NCI-H2107 (cell line): Measurements from ENCODE around the gene TTPAL.

ENCODE experiments used
- DNase-seq: peaks from one replicate; lab custom pipeline; 2025; lab: John Stamatoyannopoulos, UW

The TTPAL gene

GRCh38 chr20:44442298-44443070 is 33.2 kb upstream of the TTPAL start:
- no peak for DNase-seq

GRCh38 chr20:44445742-44446710 is 29.6 kb upstream of the TTPAL start:
- no peak for DNase-seq

GRCh38 chr20:44447827-44448419 is 27.8 kb upstream of the TTPAL start:
- DNase-seq: no peak

GRCh38 chr20:44448753-44449546 is 26.7 kb upstream of the TTPAL start:
- no peak for DNase-seq

GRCh38 chr20:44449864-44450263 is 25.8 kb upstream of the TTPAL start:
- DNase-seq: no peak

- DNase-seq: no peak
Measured at GRCh38 chr20:44450281-44450889, 25.3 kb upstream of the TTPAL start.

- DNase-seq: no peak
Measured at GRCh38 chr20:44450903-44451450, 24.7 kb upstream of the TTPAL start.

- DNase-seq: no peak
Measured at GRCh38 chr20:44454306-44454963, 21.2 kb upstream of the TTPAL start.

- DNase-seq: no peak
Measured at GRCh38 chr20:44455126-44455525, 20.5 kb upstream of the TTPAL start.

GRCh38 chr20:44456611-44457010 is 19.1 kb upstream of the TTPAL start:
- DNase-seq: no peak

- DNase-seq: no peak
Measured at GRCh38 chr20:44457016-44457415, 18.7 kb upstream of the TTPAL start.

- DNase-seq: no peak
Measured at GRCh38 chr20:44459271-44459670, 16.4 kb upstream of the TTPAL start.

- no peak for DNase-seq
Measured at GRCh38 chr20:44460795-44461141, 14.9 kb upstream of the TTPAL start.

- DNase-seq: no peak
Measured at GRCh38 chr20:44461142-44461802, 14.4 kb upstream of the TTPAL start.

GRCh38 chr20:44461803-44462174 is 13.9 kb upstream of the TTPAL start:
- no peak for DNase-seq

- DNase-seq: no peak
Measured at GRCh38 chr20:44463466-44463865, 12.2 kb upstream of the TTPAL start.

- DNase-seq: no peak
Measured at GRCh38 chr20:44464514-44464913, 11.2 kb upstream of the TTPAL start.

GRCh38 chr20:44465001-44465560 is 10.6 kb upstream of the TTPAL start:
- no peak for DNase-seq

- DNase-seq: no peak
Measured at GRCh38 chr20:44467289-44467883, 8.3 kb upstream of the TTPAL start.
